Measurements from ENCODE around the gene SPRR5.

The SPRR5 gene

DNA sequence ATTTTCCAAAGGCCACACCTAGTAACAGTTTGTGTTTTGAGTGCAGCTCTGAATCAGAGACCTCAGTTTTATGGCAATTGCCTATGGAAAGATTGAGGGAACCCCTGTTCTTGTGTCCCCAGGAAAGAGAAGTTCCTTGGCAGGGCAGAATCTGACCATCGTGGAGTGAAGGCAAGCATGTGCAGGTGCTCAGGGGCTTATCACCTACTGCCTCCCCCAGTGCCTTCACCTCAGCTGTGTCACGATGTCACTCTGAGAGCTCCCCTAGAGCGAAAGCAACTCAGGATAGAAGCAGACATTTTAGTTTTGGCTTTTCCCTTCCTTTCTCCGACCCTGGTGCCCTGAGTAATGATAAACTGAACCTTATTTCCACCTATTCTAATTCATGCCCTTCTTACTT is 35.1 kb downstream of the SPRR5 start:
- no peaks in the 10 kb centered on the region for H3K9me3 ChIP-seq (replicated peaks; ENCODE audit: insufficient read depth, low read length)
- no peak overlapping the region for H3K27ac ChIP-seq (ENCODE audit: low read length)
- no peak overlapping the region for H2AFZ ChIP-seq (ENCODE audit: low read length)
- no peaks in the 10 kb centered on the region for H3K79me2 ChIP-seq (ENCODE audit: low read length)
- H3K9me2 ChIP-seq (replicated peaks; ENCODE audit: insufficient read depth, low read length), result no peaks in the 10 kb centered on the region
- H3K36me3 ChIP-seq (replicated peaks; ENCODE audit: insufficient read depth, low read length), result no peaks in the 10 kb centered on the region
- TF ChIP-seq CTCF (IDR thresholded peaks at IDR 0.05; ENCODE audit: low read length) (no peak), EZH2phosphoT487 (IDR thresholded peaks at IDR 0.05; ENCODE audit: low read length) (no peak), EZH2 (optimal IDR thresholded peaks at IDR 0.05; ENCODE audit: low read depth, low read length) (no peak)
- DNase-seq, result no peak
- no peaks in the 10 kb centered on the region for H4K20me1 ChIP-seq (ENCODE audit: insufficient read depth, low read length)
- no peak overlapping the region for H3K4me2 ChIP-seq (ENCODE audit: low read depth, low read length)
- no peaks in the 10 kb centered on the region for H3K4me1 ChIP-seq (ENCODE audit: low read length)
- H3K27me3 ChIP-seq (replicated peaks; ENCODE audit: insufficient read depth, low read length), result no peaks in the 10 kb centered on the region
- no peak overlapping the region for H3K9ac ChIP-seq (ENCODE audit: low read length)
- H3F3A ChIP-seq (ENCODE audit: insufficient read depth, low read length), result no peaks in the 10 kb centered on the region
- no peak overlapping the region for H3K4me3 ChIP-seq (ENCODE audit: low read length)

- no peaks in the 10 kb centered on the region for H3F3A ChIP-seq (ENCODE audit: insufficient read depth, low read length)
- no peaks in the 10 kb centered on the region for H3K79me2 ChIP-seq (ENCODE audit: low read length)
- H2AFZ ChIP-seq (ENCODE audit: low read length), result no peak overlapping the region
- no peaks in the 10 kb centered on the region for H3K27me3 ChIP-seq (replicated peaks; ENCODE audit: insufficient read depth, low read length)
- TF ChIP-seq EZH2phosphoT487 (IDR thresholded peaks at IDR 0.05; ENCODE audit: low read length) (no peak), CTCF (IDR thresholded peaks at IDR 0.05; ENCODE audit: low read length) (no peak), EZH2 (optimal IDR thresholded peaks at IDR 0.05; ENCODE audit: low read depth, low read length) (no peak)
- no peak overlapping the region for H3K4me3 ChIP-seq (ENCODE audit: low read length)
- H3K4me1 ChIP-seq (ENCODE audit: low read length), result no peaks in the 10 kb centered on the region
- H3K9me2 ChIP-seq (replicated peaks; ENCODE audit: insufficient read depth, low read length), result no peaks in the 10 kb centered on the region
- DNase-seq, result no peak
- H3K9ac ChIP-seq (ENCODE audit: low read length), result no peak overlapping the region
- H3K4me2 ChIP-seq (ENCODE audit: low read depth, low read length), result no peak overlapping the region
- H3K9me3 ChIP-seq (replicated peaks; ENCODE audit: insufficient read depth, low read length), result no peaks in the 10 kb centered on the region
- no peaks in the 10 kb centered on the region for H3K36me3 ChIP-seq (replicated peaks; ENCODE audit: insufficient read depth, low read length)
- H4K20me1 ChIP-seq (ENCODE audit: insufficient read depth, low read length), result no peaks in the 10 kb centered on the region
- H3K27ac ChIP-seq (ENCODE audit: low read length), result no peak overlapping the region
Observed at GRCh38 chr1:152983234-152983633, 36.2 kb downstream of the SPRR5 start.

DNA sequence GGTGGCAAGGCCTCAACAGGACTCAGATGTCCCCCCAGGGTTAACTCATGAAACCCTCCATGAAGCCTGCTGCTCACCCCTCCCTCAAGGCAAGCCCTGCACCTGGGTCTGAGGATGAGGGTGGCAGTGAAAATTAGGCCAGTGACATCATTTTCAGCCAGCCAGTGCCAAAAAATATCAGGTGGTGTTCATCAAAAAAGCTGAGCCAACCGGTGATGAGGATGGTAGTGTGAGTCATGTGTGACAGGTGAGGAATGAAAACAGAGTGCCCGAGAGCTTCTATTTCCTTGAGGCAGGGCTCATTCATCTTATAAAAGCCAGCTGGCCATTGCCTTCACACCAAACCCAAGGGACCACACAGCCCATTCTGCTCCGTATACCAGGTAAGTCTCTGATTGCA is 36.7 kb downstream of the SPRR5 start, which contains the start of gene SPRR1A:
Gene SPRR1A, plus strand, starts transcription at position 339 of the 400 bp plus-strand sequence. CDS start 1,150 bp downstream, outside the sequence.
- Histone ChIP-seq H3K79me2 (ENCODE audit: low read length) (no peaks in the 10 kb centered on the region), H3K4me2 (ENCODE audit: low read depth, low read length) (no peak within 1 kb of the TSS)
- TF ChIP-seq CTCF (IDR thresholded peaks at IDR 0.05; ENCODE audit: low read length), result no peak
- no peak for TF ChIP-seq EZH2 (optimal IDR thresholded peaks at IDR 0.05; ENCODE audit: low read depth, low read length)
- TF ChIP-seq EZH2phosphoT487 (IDR thresholded peaks at IDR 0.05; ENCODE audit: low read length), result no peak

More for the DNA sequence above, 36.7 kb downstream of the SPRR5 start, which contains the start of gene SPRR1A:
- H3K36me3 ChIP-seq (replicated peaks; ENCODE audit: insufficient read depth, low read length), result no peaks in the 10 kb centered on the region
- H3K9me3 ChIP-seq (replicated peaks; ENCODE audit: insufficient read depth, low read length), result no peaks in the 10 kb centered on the region
- H3K4me3 ChIP-seq (ENCODE audit: low read length), result no peak within 1 kb of the TSS
- H3K9ac ChIP-seq (ENCODE audit: low read length), result no peak within 1 kb of the TSS
- no peak within 1 kb of the TSS for H2AFZ ChIP-seq (ENCODE audit: low read length)
- H3K27ac ChIP-seq (ENCODE audit: low read length), result no peak within 1 kb of the TSS
- DNase-seq, result no peak
- H4K20me1 ChIP-seq (ENCODE audit: insufficient read depth, low read length), result no peaks in the 10 kb centered on the region
- H3K4me1 ChIP-seq (ENCODE audit: low read length), result no peaks in the 10 kb centered on the region
- H3K9me2 ChIP-seq (replicated peaks; ENCODE audit: insufficient read depth, low read length), result no peaks in the 10 kb centered on the region
- no peaks in the 10 kb centered on the region for H3K27me3 ChIP-seq (replicated peaks; ENCODE audit: insufficient read depth, low read length)
- H3F3A ChIP-seq (ENCODE audit: insufficient read depth, low read length), result no peaks in the 10 kb centered on the region
